Measurements from ENCODE around the gene IMP3.

- TF ChIP-seq CTCF (IDR thresholded peaks at IDR 0.05) (no peak), POLR2AphosphoS5 (IDR thresholded peaks at IDR 0.05; ENCODE audit: low read depth, low read length) (no peak), REST (IDR thresholded peaks at IDR 0.05; ENCODE audit: insufficient read depth in 1 of 2, low read depth in 2 of 2, low read length in 1 of 2) (no peak)
Measured at GRCh38 chr15:75649045-75649761, 9.2 kb upstream of the IMP3 start.
